ENCODE measurements around the gene PKNOX1. TPM values are rescaled to one million over a fixed set of nuclear protein-coding genes. Genes with fewer than 3 reads are reported as not detected.

Gene PKNOX1
- total RNA-seq, 4 donors from 2014 or later = 7.7 to 19.6 (median 9.5) TPM

- Histone ChIP-seq H3K27me3 (no peaks in the 10 kb centered on the region), H3K36me3 (peaks cover 0 to 75% (median 0%) of the 10 kb centered on the region in 3 donors), H3K27ac (no peak overlapping the region), H3K9me3 (no peaks in the 10 kb centered on the region), H3K4me3 (no peak overlapping the region), H3K4me1 (no peaks in the 10 kb centered on the region)
- intact Hi-C loops (cut with DNase I) = no loop called here
- 81 to 83% methylated on average over 4 of the region's 4 CpGs for WGBS, 2 donors
- no peak for DNase-seq
- TF ChIP-seq CTCF (IDR thresholded peaks at IDR 0.05) (no peak), POLR2A (IDR thresholded peaks at IDR 0.05) (no peak)
Observed at GRCh38 chr21:43006874-43007208, 32.5 kb downstream of the PKNOX1 start.

DNA sequence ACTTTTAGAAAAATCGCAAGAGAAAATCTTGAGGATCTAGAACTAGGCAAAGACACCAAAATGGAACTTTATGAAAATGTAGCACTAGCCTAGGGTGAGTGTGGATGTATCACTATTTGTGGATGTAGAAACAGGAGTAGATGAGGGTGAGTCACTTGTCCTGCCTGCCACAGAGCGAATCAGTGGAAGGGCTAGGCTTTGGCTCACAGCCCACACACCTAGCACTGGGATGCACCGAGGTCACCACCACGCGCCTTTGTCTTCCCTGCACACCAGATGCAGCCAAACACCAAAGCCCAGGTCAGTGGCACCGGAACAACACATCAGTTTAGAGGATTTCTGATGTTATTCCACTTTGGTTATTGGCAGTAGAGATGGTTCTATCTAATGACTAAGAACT lies 38.2 kb downstream of the PKNOX1 start:
- 80 to 83% methylated on average over 6 of the region's 6 CpGs for WGBS, 2 donors
- no peak for DNase-seq
- peaks cover 0 to 90% (median 10%) of the 10 kb centered on the region in 3 donors for H3K36me3 ChIP-seq

GRCh38 chr21:43015906-43016540 lies 41.7 kb downstream of the PKNOX1 start:
- H3K4me1 ChIP-seq = no peaks in the 10 kb centered on the region
- WGBS, 2 donors = 90 to 97% methylated on average over 12 to 13 of the region's 13 CpGs
- no peak overlapping the region for H3K4me3 ChIP-seq
- H3K9me3 ChIP-seq = no peaks in the 10 kb centered on the region
- no peaks in the 10 kb centered on the region for H3K27me3 ChIP-seq
- TF ChIP-seq CTCF (IDR thresholded peaks at IDR 0.05) = no peak
- no peak for TF ChIP-seq POLR2A (IDR thresholded peaks at IDR 0.05)
- intact Hi-C loops (cut with DNase I) = no loop called here
- peaks cover under 1 to 88% (median 15%) of the 10 kb centered on the region in 3 donors for H3K36me3 ChIP-seq
- H3K27ac ChIP-seq = no peak overlapping the region
- DNase-seq = no peak

More for the DNA sequence above, 38.2 kb downstream of the PKNOX1 start:
- H3K4me1 ChIP-seq = no peaks in the 10 kb centered on the region
- intact Hi-C loops (cut with DNase I) = no loop called here
- no peak overlapping the region for H3K4me3 ChIP-seq
- no peak overlapping the region for H3K27ac ChIP-seq
- H3K9me3 ChIP-seq = no peaks in the 10 kb centered on the region
- H3K27me3 ChIP-seq = no peaks in the 10 kb centered on the region
- TF ChIP-seq POLR2A (IDR thresholded peaks at IDR 0.05) = no peak
- no peak for TF ChIP-seq CTCF (IDR thresholded peaks at IDR 0.05)

- no peaks in the 10 kb centered on the region for H3K4me1 ChIP-seq
- H3K4me3 ChIP-seq = no peak overlapping the region
- no peak for TF ChIP-seq CTCF (IDR thresholded peaks at IDR 0.05)
- no peak for TF ChIP-seq POLR2A (IDR thresholded peaks at IDR 0.05)
- no peak overlapping the region for H3K27ac ChIP-seq
- 96% methylated on average over 13 of the region's 13 CpGs for WGBS, 2 donors
- no peaks in the 10 kb centered on the region for H3K9me3 ChIP-seq
- intact Hi-C loops (cut with DNase I) = no loop called here
- H3K27me3 ChIP-seq = no peaks in the 10 kb centered on the region
- DNase-seq = no peak
- peaks cover 4 to 88% (median 19%) of the 10 kb centered on the region in 3 donors for H3K36me3 ChIP-seq
Observed at GRCh38 chr21:43016728-43017127, 42.4 kb downstream of the PKNOX1 start.

- Histone ChIP-seq H3K9me3 (no peaks in the 10 kb centered on the region), H3K27ac (no peak overlapping the region), H3K4me1 (no peaks in the 10 kb centered on the region), H3K4me3 (no peak overlapping the region), H3K27me3 (no peaks in the 10 kb centered on the region), H3K36me3 (peaks cover 9 to 88% (median 23%) of the 10 kb centered on the region in 3 donors)
- intact Hi-C loops (cut with DNase I) = no loop called here
- 70 to 100% methylated on average over 1 to 2 of the region's 10 CpGs for WGBS, 2 donors
- TF ChIP-seq CTCF (IDR thresholded peaks at IDR 0.05) (no peak), POLR2A (IDR thresholded peaks at IDR 0.05) (no peak)
- no peak for DNase-seq
Observed at GRCh38 chr21:43018519-43018918, 44.2 kb downstream of the PKNOX1 start.

Data from esophagus squamous epithelium (tissue), 5 donors.